K562 (cell line): ENCODE results near the gene PARD3. TPM values are rescaled to one million over a fixed set of nuclear protein-coding genes. Genes with fewer than 3 reads are reported as not detected.

ENCODE experiments used
- ATAC-seq: fragments of 200-7000 bp; cut with Tn5 transposase; 3 replicates; pipeline ENCODE4 v1.9.1; 2020; ENCODE audit warnings: moderate library complexity
- BruUV-seq: library from RNA; stranded (reverse); fragments of 400-500 nt; replicated peaks from 2 replicates; lab custom pipeline; 2021; lab: Mats Ljungman, UMichigan
- CTCF ChIA-PET: fragments of 300-600 bp; formaldehyde crosslinking; extraction: SDS; loops from one replicate; lab custom pipeline; 2021; ENCODE audit warnings: low intra/inter-chr PET ratio; lab: Yijun Ruan, JAX
- POLR2A ChIA-PET: fragments of 300-600, 350-650 bp; sonication (Branson Sonifier 250); formaldehyde crosslinking; extraction: SDS; loops from one replicate; lab custom pipeline; 2021; ENCODE audit warnings: antibody characterized with exemption, inconsistent platforms; lab: Yijun Ruan, JAX
- DNase-seq, 4 experiments: peaks; one replicate each; pipeline versions ENCODE4 v3.0.0 to v3.0.0-alpha.2; 2011 to 2018; ENCODE audit warnings: low spot score in 3 of 4, mixed read lengths in 3 of 4; ENCODE audit errors: extremely low read depth in 1 of 4
- FAIRE-seq: peaks from 2 replicates; lab custom pipeline; 2011; peaks lifted over from hg19 to GRCh38; lab: Jason Lieb, UNC
- H2AFZ ChIP-seq: 2 replicates; pipeline ENCODE4 v1.6.0; 2011; ENCODE audit warnings: low read depth, low read length, control low read depth, inconsistent platforms
- H3K27ac ChIP-seq: fragments of 200-600 bp; 3 replicates; pipeline ENCODE4 v1.8.0; 2011; ENCODE audit warnings: low read depth, mild to moderate bottlenecking, control low read depth, inconsistent platforms, low read length, moderate library complexity, mixed read lengths; ENCODE audit errors: extremely low read depth
- H3K27me3 ChIP-seq, 2 experiments: fragments of 300-600 bp in 1 of 2; 2 replicates in 1 of 2; 3 replicates in 1 of 2; pipeline versions ENCODE4 v1.6.0 to v1.8.0; 2011; ENCODE audit warnings: inconsistent platforms in 2 of 2, low read length in 2 of 2, mild to moderate bottlenecking in 1 of 2, mixed read lengths in 1 of 2, moderate library complexity in 1 of 2; ENCODE audit not compliant: control insufficient read depth in 2 of 2, insufficient read depth in 2 of 2
- H3K36me3 ChIP-seq: fragments of 300-600 bp; 3 replicates; pipeline ENCODE4 v1.8.0; 2011; ENCODE audit warnings: mild to moderate bottlenecking, low read length, inconsistent platforms; ENCODE audit not compliant: control insufficient read depth, insufficient read depth
- H3K4me1 ChIP-seq, 2 experiments: fragments of 200-600 bp in 1 of 2; replicated peaks in 1 of 2; 2 replicates in 1 of 2; 3 replicates in 1 of 2; pipeline versions ENCODE4 v1.5.1 to v1.8.0; 2011; ENCODE audit warnings: inconsistent platforms in 2 of 2, low read length in 2 of 2, mild to moderate bottlenecking in 1 of 2, mixed read lengths in 1 of 2, moderate library complexity in 1 of 2; ENCODE audit not compliant: control insufficient read depth in 2 of 2, insufficient read depth in 2 of 2
- H3K4me2 ChIP-seq: 2 replicates; pipeline ENCODE4 v1.6.1; 2011; ENCODE audit warnings: low read length, control low read depth, inconsistent platforms, mixed read lengths; ENCODE audit not compliant: insufficient read depth
- H3K4me3 ChIP-seq: fragments of 200-600 bp; sonication (generic), shearing (Covaris generic); 2 replicates; pipeline ENCODE4 v1.5.1; 2016; ENCODE audit warnings: control low read depth, inconsistent platforms
- H3K79me2 ChIP-seq: fragments of 200-600 bp; 3 replicates; pipeline ENCODE4 v1.8.0; 2011; ENCODE audit warnings: low read length, inconsistent platforms; ENCODE audit not compliant: control insufficient read depth, insufficient read depth
- H3K9ac ChIP-seq, 2 experiments: 2 replicates each; pipeline versions ENCODE4 v1.6.0 to v1.6.1; 2011; ENCODE audit warnings: low read depth in 2 of 2, low read length in 2 of 2, control low read depth in 1 of 2, inconsistent platforms in 1 of 2, mild to moderate bottlenecking in 1 of 2, mixed read lengths in 1 of 2; ENCODE audit not compliant: insufficient read depth in 1 of 2
- H3K9me1 ChIP-seq: one replicate; pipeline ENCODE4 v1.6.0; 2011; ENCODE audit warnings: inconsistent platforms, mild to moderate bottlenecking, low read length, moderate library complexity; ENCODE audit not compliant: control insufficient read depth, insufficient read depth
- H3K9me3 ChIP-seq: replicated peaks from 2 replicates; pipeline ENCODE4 v1.5.1; 2011; ENCODE audit warnings: low read depth, low read length, inconsistent platforms; ENCODE audit not compliant: control insufficient read depth, insufficient read depth
- H4K20me1 ChIP-seq: replicated peaks from 2 replicates; pipeline ENCODE4 v1.6.1; 2011; ENCODE audit warnings: low read length, inconsistent platforms, mixed read lengths; ENCODE audit not compliant: control insufficient read depth, insufficient read depth
- FOXJ3 ChIP-seq: sonication (generic); formaldehyde crosslinking; IDR thresholded peaks from 2 replicates; pipeline ENCODE4 v1.4.0; 2020; ENCODE audit warnings: mild to moderate bottlenecking, missing genetic modification reagents
- FOXP1 ChIP-seq: sonication (generic); formaldehyde crosslinking; IDR thresholded peaks from 2 replicates; pipeline ENCODE4 v1.8.0; 2022; ENCODE audit warnings: mild to moderate bottlenecking, missing genetic modification reagents
- LCOR ChIP-seq: sonication (generic); formaldehyde crosslinking; IDR thresholded peaks from 2 replicates; pipeline ENCODE4 v1.8.0; 2022; ENCODE audit warnings: mild to moderate bottlenecking, missing genetic modification reagents
- MECOM ChIP-seq: fragments of 250-450 bp; sonication (Bioruptor Pico); IDR thresholded peaks from 2 replicates; pipeline ENCODE4 v1.8.0; 2022; ENCODE audit warnings: inconsistent platforms
- MTA1 ChIP-seq: fragments of 450-650 bp; IDR thresholded peaks from 2 replicates; pipeline ENCODE4 v1.6.1; 2017; ENCODE audit warnings: borderline replicate concordance
- RBM22 ChIP-seq: fragments of 200-400 bp; formaldehyde crosslinking; IDR thresholded peaks from 2 replicates; pipeline ENCODE4 v1.6.1; 2018; ENCODE audit warnings: low read length, low read depth; ENCODE audit not compliant: poor library complexity, severe bottlenecking
- SIN3B ChIP-seq: fragments of 450-650 bp; IDR thresholded peaks from 2 replicates; pipeline ENCODE4 v1.6.1; 2017; ENCODE audit warnings: low read depth, mild to moderate bottlenecking, moderate library complexity
- ZNF165 ChIP-seq: fragments of 250-450 bp; sonication (Bioruptor Pico); IDR thresholded peaks from 2 replicates; pipeline ENCODE4 v1.4.0; 2020; ENCODE audit warnings: borderline replicate concordance
- ZNF277 ChIP-seq: fragments of 250-450 bp; sonication (Bioruptor Pico); IDR thresholded peaks from 2 replicates; pipeline ENCODE4 v1.8.0; 2022; ENCODE audit warnings: inconsistent platforms, mild to moderate bottlenecking, moderate library complexity, borderline replicate concordance
- WGBS: fragments of 100-300 bp; shearing (Covaris generic); methylation state at CpG from one replicate; pipeline ENCODE4 v1.1.6; 2016; ENCODE audit warnings: low coverage, mixed read lengths; ENCODE audit not compliant: insufficient coverage; ENCODE audit errors: missing lambda C conversion rate; 5-methylcytosine and 5-hydroxymethylcytosine counted together
- in situ Hi-C: fragments of 300-500 bp; cut with MboI; formaldehyde crosslinking; loops from 4 replicates; pipeline ENCODE4 v1.15.0; 2018; ENCODE audit warnings: inconsistent platforms, mixed read lengths
- intact Hi-C: fragments of 100-400 bp; cut with micrococcal nuclease; formaldehyde crosslinking; loops from 2 replicates; pipeline ENCODE4 v1.14.2; 2022
- polyA plus RNA-seq, 8 experiments: library from polyadenylated mRNA; depleted of rRNA in 4 of 8; stranded (reverse) in 5 of 8; unstranded in 3 of 8; fragments of >200 nt; fragmentation: Nextera tagmentation in 2 of 8; fragmentation: Illumina TruSeq in 1 of 8; extraction: Ambion mirVana in 2 of 8; extraction: Trizol in 1 of 8; gene quantifications; 2 replicates each; pipeline versions ENCODE4 v1.2.1 to v1.2.3, GENCODE V29; 2011 to 2014; ENCODE audit warnings: inconsistent platforms in 1 of 8, missing spikeins in 1 of 8
- total RNA-seq, 7 experiments: library from RNA; depleted of rRNA in 6 of 7; stranded (reverse); fragments of >200 nt in 6 of 7; fragmentation: Illumina TruSeq in 2 of 7; extraction: Trizol in 2 of 7; gene quantifications; 2 replicates each; pipeline versions ENCODE4 v1.2.1 to v1.2.3, GENCODE V29; 2011 to 2021; ENCODE audit warnings: low replicate concordance in 1 of 7
- TF ChIP-seq, protein P1 (sequence below): fragments of 250-450 bp; sonication (Bioruptor Pico); IDR thresholded peaks from 2 replicates; pipeline ENCODE4 v1.8.0; 2021; ENCODE audit warnings: moderate library complexity, mild to moderate bottlenecking, inconsistent platforms
- TF ChIP-seq, protein P2 (sequence below): IDR thresholded peaks from 3 replicates; pipeline ENCODE4 v1.6.1; 2011; ENCODE audit warnings: borderline replicate concordance, mild to moderate bottlenecking; ENCODE audit not compliant: insufficient read length, insufficient read depth

The PARD3 gene
- total and polyA plus RNA-seq, 9 of the 15 experiments (the other 6 are each of a cell fraction or from before 2014, with no cell fraction given): 2.7 to 11.7 (median 7.7) TPM

- TF ChIP-seq FOXJ3 (CRISPR knock-in tag): no peak
- no peak for TF ChIP-seq RBM22
Observed at GRCh38 chr10:34469446-34469845, 345.6 kb downstream of the PARD3 start (continued).

GRCh38 chr10:34467902-34468301 lies 347.2 kb downstream of the PARD3 start:
- Histone ChIP-seq H3K27ac (no peak overlapping the region), H3K27me3 (no peaks in the 10 kb centered on the region; a peak in 1 of 5 replicates), H3K4me2 (no peak overlapping the region), H3K79me2 (no peaks in the 10 kb centered on the region), H3K9me1 (no peaks in the 10 kb centered on the region), H3K4me1 (no peaks in the 10 kb centered on the region), H3K9ac (no peak overlapping the region), H3K4me3 (no peak overlapping the region), H4K20me1 (no peaks in the 10 kb centered on the region), H3K9me3 (no peaks in the 10 kb centered on the region), H2AFZ (no peak overlapping the region), H3K36me3 (no peaks in the 10 kb centered on the region)
- WGBS: 14% methylated on average over 2 of the region's 2 CpGs
- intact Hi-C loops: no loop called here
- in situ Hi-C loops: no loop called here
- DNase-seq (no peak), FAIRE-seq (no peak), ATAC-seq (no peak)
- POLR2A ChIA-PET: interaction anchor here (0.6 to 0.8 kb wide), 2 partner anchors 11 to 40 kb away, joined by 3 to 4 read pairs; no protein-coding TSS in a partner anchor
- BruUV-seq: no TSS peak
- CTCF ChIA-PET: no interaction called here
- TF ChIP-seq, protein P1, sequence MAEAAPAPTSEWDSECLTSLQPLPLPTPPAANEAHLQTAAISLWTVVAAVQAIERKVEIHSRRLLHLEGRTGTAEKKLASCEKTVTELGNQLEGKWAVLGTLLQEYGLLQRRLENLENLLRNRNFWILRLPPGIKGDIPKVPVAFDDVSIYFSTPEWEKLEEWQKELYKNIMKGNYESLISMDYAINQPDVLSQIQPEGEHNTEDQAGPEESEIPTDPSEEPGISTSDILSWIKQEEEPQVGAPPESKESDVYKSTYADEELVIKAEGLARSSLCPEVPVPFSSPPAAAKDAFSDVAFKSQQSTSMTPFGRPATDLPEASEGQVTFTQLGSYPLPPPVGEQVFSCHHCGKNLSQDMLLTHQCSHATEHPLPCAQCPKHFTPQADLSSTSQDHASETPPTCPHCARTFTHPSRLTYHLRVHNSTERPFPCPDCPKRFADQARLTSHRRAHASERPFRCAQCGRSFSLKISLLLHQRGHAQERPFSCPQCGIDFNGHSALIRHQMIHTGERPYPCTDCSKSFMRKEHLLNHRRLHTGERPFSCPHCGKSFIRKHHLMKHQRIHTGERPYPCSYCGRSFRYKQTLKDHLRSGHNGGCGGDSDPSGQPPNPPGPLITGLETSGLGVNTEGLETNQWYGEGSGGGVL (CRISPR knock-in tag): no peak
- no peak for TF ChIP-seq MECOM (CRISPR knock-in tag)
- no peak for TF ChIP-seq LCOR (CRISPR knock-in tag)
- TF ChIP-seq FOXP1 (CRISPR knock-in tag): no peak
- no peak for TF ChIP-seq ZNF165 (CRISPR knock-in tag)
- TF ChIP-seq, protein P2, sequence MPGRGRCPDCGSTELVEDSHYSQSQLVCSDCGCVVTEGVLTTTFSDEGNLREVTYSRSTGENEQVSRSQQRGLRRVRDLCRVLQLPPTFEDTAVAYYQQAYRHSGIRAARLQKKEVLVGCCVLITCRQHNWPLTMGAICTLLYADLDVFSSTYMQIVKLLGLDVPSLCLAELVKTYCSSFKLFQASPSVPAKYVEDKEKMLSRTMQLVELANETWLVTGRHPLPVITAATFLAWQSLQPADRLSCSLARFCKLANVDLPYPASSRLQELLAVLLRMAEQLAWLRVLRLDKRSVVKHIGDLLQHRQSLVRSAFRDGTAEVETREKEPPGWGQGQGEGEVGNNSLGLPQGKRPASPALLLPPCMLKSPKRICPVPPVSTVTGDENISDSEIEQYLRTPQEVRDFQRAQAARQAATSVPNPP: no peak
- TF ChIP-seq SIN3B: no peak
- no peak for TF ChIP-seq ZNF277 (CRISPR knock-in tag)
- no peak for TF ChIP-seq MTA1
